K562 (cell line): ENCODE data around the gene ACTN2. TPM values are rescaled to one million over a fixed set of nuclear protein-coding genes. Genes with fewer than 3 reads are reported as not detected.

Experiments
- ATAC-seq: fragments of 200-7000 bp; cut with Tn5 transposase; 3 replicates; pipeline ENCODE4 v1.9.1; 2020; ENCODE audit warnings: moderate library complexity
- BruUV-seq: library from RNA; stranded (reverse); fragments of 400-500 nt; replicated peaks from 2 replicates; lab custom pipeline; 2021; lab: Mats Ljungman, UMichigan
- CTCF ChIA-PET: fragments of 300-600 bp; formaldehyde crosslinking; extraction: SDS; loops from one replicate; lab custom pipeline; 2021; ENCODE audit warnings: low intra/inter-chr PET ratio; lab: Yijun Ruan, JAX
- POLR2A ChIA-PET: fragments of 300-600, 350-650 bp; sonication (Branson Sonifier 250); formaldehyde crosslinking; extraction: SDS; loops from one replicate; lab custom pipeline; 2021; ENCODE audit warnings: antibody characterized with exemption, inconsistent platforms; lab: Yijun Ruan, JAX
- DNase-seq, 4 experiments: peaks; one replicate each; pipeline versions ENCODE4 v3.0.0 to v3.0.0-alpha.2; 2011 to 2018; ENCODE audit warnings: low spot score in 3 of 4, mixed read lengths in 3 of 4; ENCODE audit errors: extremely low read depth in 1 of 4
- FAIRE-seq: peaks from 2 replicates; lab custom pipeline; 2011; peaks lifted over from hg19 to GRCh38; lab: Jason Lieb, UNC
- H2AFZ ChIP-seq: 2 replicates; pipeline ENCODE4 v1.6.0; 2011; ENCODE audit warnings: low read depth, low read length, control low read depth, inconsistent platforms
- H3K27ac ChIP-seq: fragments of 200-600 bp; 3 replicates; pipeline ENCODE4 v1.8.0; 2011; ENCODE audit warnings: low read depth, mild to moderate bottlenecking, control low read depth, inconsistent platforms, low read length, moderate library complexity, mixed read lengths; ENCODE audit errors: extremely low read depth
- H3K27me3 ChIP-seq, 2 experiments: fragments of 300-600 bp in 1 of 2; 2 replicates in 1 of 2; 3 replicates in 1 of 2; pipeline versions ENCODE4 v1.6.0 to v1.8.0; 2011; ENCODE audit warnings: inconsistent platforms in 2 of 2, low read length in 2 of 2, mild to moderate bottlenecking in 1 of 2, mixed read lengths in 1 of 2, moderate library complexity in 1 of 2; ENCODE audit not compliant: control insufficient read depth in 2 of 2, insufficient read depth in 2 of 2
- H3K36me3 ChIP-seq: fragments of 300-600 bp; 3 replicates; pipeline ENCODE4 v1.8.0; 2011; ENCODE audit warnings: mild to moderate bottlenecking, low read length, inconsistent platforms; ENCODE audit not compliant: control insufficient read depth, insufficient read depth
- H3K4me1 ChIP-seq, 2 experiments: fragments of 200-600 bp in 1 of 2; replicated peaks in 1 of 2; 2 replicates in 1 of 2; 3 replicates in 1 of 2; pipeline versions ENCODE4 v1.5.1 to v1.8.0; 2011; ENCODE audit warnings: inconsistent platforms in 2 of 2, low read length in 2 of 2, mild to moderate bottlenecking in 1 of 2, mixed read lengths in 1 of 2, moderate library complexity in 1 of 2; ENCODE audit not compliant: control insufficient read depth in 2 of 2, insufficient read depth in 2 of 2
- H3K4me2 ChIP-seq: 2 replicates; pipeline ENCODE4 v1.6.1; 2011; ENCODE audit warnings: low read length, control low read depth, inconsistent platforms, mixed read lengths; ENCODE audit not compliant: insufficient read depth
- H3K4me3 ChIP-seq: fragments of 200-600 bp; sonication (generic), shearing (Covaris generic); 2 replicates; pipeline ENCODE4 v1.5.1; 2016; ENCODE audit warnings: control low read depth, inconsistent platforms
- H3K79me2 ChIP-seq: fragments of 200-600 bp; 3 replicates; pipeline ENCODE4 v1.8.0; 2011; ENCODE audit warnings: low read length, inconsistent platforms; ENCODE audit not compliant: control insufficient read depth, insufficient read depth
- H3K9ac ChIP-seq, 2 experiments: 2 replicates each; pipeline versions ENCODE4 v1.6.0 to v1.6.1; 2011; ENCODE audit warnings: low read depth in 2 of 2, low read length in 2 of 2, control low read depth in 1 of 2, inconsistent platforms in 1 of 2, mild to moderate bottlenecking in 1 of 2, mixed read lengths in 1 of 2; ENCODE audit not compliant: insufficient read depth in 1 of 2
- H3K9me1 ChIP-seq: one replicate; pipeline ENCODE4 v1.6.0; 2011; ENCODE audit warnings: inconsistent platforms, mild to moderate bottlenecking, low read length, moderate library complexity; ENCODE audit not compliant: control insufficient read depth, insufficient read depth
- H3K9me3 ChIP-seq: replicated peaks from 2 replicates; pipeline ENCODE4 v1.5.1; 2011; ENCODE audit warnings: low read depth, low read length, inconsistent platforms; ENCODE audit not compliant: control insufficient read depth, insufficient read depth
- H4K20me1 ChIP-seq: replicated peaks from 2 replicates; pipeline ENCODE4 v1.6.1; 2011; ENCODE audit warnings: low read length, inconsistent platforms, mixed read lengths; ENCODE audit not compliant: control insufficient read depth, insufficient read depth
- ARID1B ChIP-seq: fragments of 450-650 bp; IDR thresholded peaks from 2 replicates; pipeline ENCODE4 v1.6.1; 2016; ENCODE audit warnings: antibody characterized with exemption, mild to moderate bottlenecking, inconsistent platforms
- BMI1 ChIP-seq: fragments of 150-350 bp; IDR thresholded peaks from 2 replicates; pipeline ENCODE4 v1.6.1; 2014; ENCODE audit warnings: low read length
- CBFA2T2 ChIP-seq: fragments of 450-650 bp; conservative IDR thresholded peaks from 2 replicates; pipeline ENCODE4 v1.6.1; 2017; ENCODE audit warnings: mild to moderate bottlenecking
- CBFA2T3 ChIP-seq: fragments of 450-650 bp; IDR thresholded peaks from 2 replicates; pipeline ENCODE4 v1.6.1; 2017
- CBFB ChIP-seq: sonication (generic); formaldehyde crosslinking; IDR thresholded peaks from 2 replicates; pipeline ENCODE4 v1.4.0; 2020; ENCODE audit warnings: mild to moderate bottlenecking, missing genetic modification reagents
- DPF2 ChIP-seq: fragments of 450-650 bp; IDR thresholded peaks from 2 replicates; pipeline ENCODE4 v1.6.1; 2016
- EHMT2 ChIP-seq: fragments of 450-650 bp; IDR thresholded peaks from 2 replicates; pipeline ENCODE4 v1.6.1; 2018; ENCODE audit warnings: antibody characterized with exemption
- FOSL1 ChIP-seq: fragments of 200-800 bp; sonication (Bioruptor generic); conservative IDR thresholded peaks from 2 replicates; pipeline ENCODE4 v1.6.1; 2016; ENCODE audit warnings: missing genetic modification characterization, missing compliant biosample characterization
- JUND ChIP-seq, 2 experiments: IDR thresholded peaks; 2 replicates in 1 of 2; 3 replicates in 1 of 2; pipeline ENCODE4 v1.6.1; 2011; ENCODE audit warnings: borderline replicate concordance in 2 of 2, low read depth in 2 of 2, low read length in 2 of 2, improper control_type of control experiment in 1 of 2, missing biosample characterization in 1 of 2, missing genetic modification characterization in 1 of 2, missing genetic modification reagents in 1 of 2
- KAT2B ChIP-seq: IDR thresholded peaks from one replicate; pipeline ENCODE4 v1.6.1; 2012; ENCODE audit warnings: low read depth, mild to moderate bottlenecking, control low read depth, inconsistent platforms, low read length, moderate library complexity
- KHSRP ChIP-seq: fragments of 450-650 bp; IDR thresholded peaks from 2 replicates; pipeline ENCODE4 v1.6.1; 2017
- LARP7 ChIP-seq: fragments of 450-650 bp; IDR thresholded peaks from 2 replicates; pipeline ENCODE4 v1.6.1; 2016
- PML ChIP-seq: IDR thresholded peaks from 2 replicates; pipeline ENCODE4 v1.6.1; 2012; ENCODE audit warnings: low read length, inconsistent platforms
- SRSF1 ChIP-seq: fragments of 200-400 bp; formaldehyde crosslinking; IDR thresholded peaks from 2 replicates; pipeline ENCODE4 v1.6.1; 2017; ENCODE audit warnings: mild to moderate bottlenecking, low read depth, low read length, moderate library complexity
- STAT5A ChIP-seq: IDR thresholded peaks from 2 replicates; pipeline ENCODE4 v1.6.1; 2012; ENCODE audit warnings: low read length, inconsistent platforms, borderline replicate concordance
- TAL1 ChIP-seq: fragments of 450-650 bp; IDR thresholded peaks from 2 replicates; pipeline ENCODE4 v1.6.1; 2016; ENCODE audit warnings: mild to moderate bottlenecking
- TEAD1 ChIP-seq, 2 experiments: fragments of 450-650 bp in 1 of 2; sonication (generic) in 1 of 2; formaldehyde crosslinking; IDR thresholded peaks; 2 replicates each; pipeline versions ENCODE4 v1.4.0 to v1.8.0; 2020 to 2022; ENCODE audit warnings: mild to moderate bottlenecking in 2 of 2, missing genetic modification reagents in 1 of 2
- TEAD4 ChIP-seq, 2 experiments: sonication (generic) in 1 of 2; formaldehyde crosslinking in 1 of 2; IDR thresholded peaks; 2 replicates each; pipeline versions ENCODE4 v1.6.1 to v1.8.0; 2012 to 2022; ENCODE audit warnings: borderline replicate concordance in 1 of 2, inconsistent platforms in 1 of 2, low read length in 1 of 2, mild to moderate bottlenecking in 1 of 2, missing genetic modification reagents in 1 of 2
- YBX1 ChIP-seq: fragments of 450-650 bp; IDR thresholded peaks from 2 replicates; pipeline ENCODE4 v1.7.1; 2016; ENCODE audit warnings: mild to moderate bottlenecking
- ZNF146 ChIP-seq: IDR thresholded peaks from one replicate; pipeline ENCODE4 v1.6.1; 2018; ENCODE audit warnings: missing compliant biosample characterization; ENCODE audit not compliant: unreplicated experiment
- ZNF316 ChIP-seq: fragments of 450-650 bp; IDR thresholded peaks from 2 replicates; pipeline ENCODE4 v1.6.1; 2016
- ZNF583 ChIP-seq: fragments of 250-450 bp; sonication (Bioruptor Pico); IDR thresholded peaks from 2 replicates; pipeline ENCODE4 v1.4.0; 2020
- WGBS: fragments of 100-300 bp; shearing (Covaris generic); methylation state at CpG from one replicate; pipeline ENCODE4 v1.1.6; 2016; ENCODE audit warnings: low coverage, mixed read lengths; ENCODE audit not compliant: insufficient coverage; ENCODE audit errors: missing lambda C conversion rate; 5-methylcytosine and 5-hydroxymethylcytosine counted together
- in situ Hi-C: fragments of 300-500 bp; cut with MboI; formaldehyde crosslinking; loops from 4 replicates; pipeline ENCODE4 v1.15.0; 2018; ENCODE audit warnings: inconsistent platforms, mixed read lengths
- intact Hi-C: fragments of 100-400 bp; cut with micrococcal nuclease; formaldehyde crosslinking; loops from 2 replicates; pipeline ENCODE4 v1.14.2; 2022
- polyA plus RNA-seq, 8 experiments: library from polyadenylated mRNA; depleted of rRNA in 4 of 8; stranded (reverse) in 5 of 8; unstranded in 3 of 8; fragments of >200 nt; fragmentation: Nextera tagmentation in 2 of 8; fragmentation: Illumina TruSeq in 1 of 8; extraction: Ambion mirVana in 2 of 8; extraction: Trizol in 1 of 8; gene quantifications; 2 replicates each; pipeline versions ENCODE4 v1.2.1 to v1.2.3, GENCODE V29; 2011 to 2014; ENCODE audit warnings: inconsistent platforms in 1 of 8, missing spikeins in 1 of 8
- total RNA-seq, 7 experiments: library from RNA; depleted of rRNA in 6 of 7; stranded (reverse); fragments of >200 nt in 6 of 7; fragmentation: Illumina TruSeq in 2 of 7; extraction: Trizol in 2 of 7; gene quantifications; 2 replicates each; pipeline versions ENCODE4 v1.2.1 to v1.2.3, GENCODE V29; 2011 to 2021; ENCODE audit warnings: low replicate concordance in 1 of 7
- TF ChIP-seq, protein P1 (sequence below): IDR thresholded peaks from 3 replicates; pipeline ENCODE4 v1.6.1; 2011; ENCODE audit warnings: borderline replicate concordance, mild to moderate bottlenecking; ENCODE audit not compliant: insufficient read length, insufficient read depth

ACTN2 gene
- total and polyA plus RNA-seq, 9 of the 15 experiments (the other 6 are each of a cell fraction or from before 2014, with no cell fraction given), result 0.18 to 0.94 (median 0.42) TPM

GRCh38 chr1:236741753-236742152 is 55.5 kb downstream of the ACTN2 start (continued):
- TF ChIP-seq YBX1 (no peak), KHSRP (no peak)

- intact Hi-C loops, result no loop called here
- ATAC-seq (no peak), FAIRE-seq (no peak), DNase-seq (no peak)
- no peaks in the 10 kb centered on the region for H4K20me1 ChIP-seq
- H3K9me3 ChIP-seq, result no peaks in the 10 kb centered on the region
- peaks cover 18 to 38% of the 10 kb centered on the region in 2 experiments for H3K27me3 ChIP-seq
- no peak overlapping the region for H3K27ac ChIP-seq
- no peaks in the 10 kb centered on the region for H3K9me1 ChIP-seq
- H3K4me1 ChIP-seq, result peaks cover 0 to 4% of the 10 kb centered on the region in 2 experiments; a peak in 3 of 5 replicates
- no peak overlapping the region for H3K4me3 ChIP-seq
- H2AFZ ChIP-seq, result no peak overlapping the region
- TF ChIP-seq EHMT2 (no peak), TEAD4 (IDR thresholded peaks at IDR 0.05; ENCODE audit: low read length) (peak; percentile 72), TEAD4 (CRISPR knock-in tag; IDR thresholded peaks at IDR 0.05; ENCODE audit: borderline replicate concordance) (no peak), PML (peak; percentile 42; the same call in 1 of the 2 replicates), SRSF1 (no peak), ZNF583 (CRISPR knock-in tag) (no peak), DPF2 (0 out of 2 replicates have a peak, but pooled peaks have one; percentile 29), STAT5A (0 out of 2 replicates have a peak, but pooled peaks have one; percentile 24), KAT2B (no peak), ZNF316 (no peak), TAL1 (peak; percentile 47), CBFA2T3 (peak; percentile 65), TEAD1 (CRISPR knock-in tag; IDR thresholded peaks at IDR 0.05) (no peak), LARP7 (no peak), ZNF146 (no peak), ARID1B (peak; percentile 52; the same call in 1 of the 2 replicates), CBFA2T2 (peak; percentile 50; the same call in 1 of the 2 replicates), FOSL1 (tag) (peak; percentile 80), JUND (IDR thresholded peaks at IDR 0.05; ENCODE audit: borderline replicate concordance, low read depth, low read length) (no peak), JUND (tag; IDR thresholded peaks at IDR 0.05; ENCODE audit: borderline replicate concordance, low read depth, low read length) (0 out of 3 replicates have a peak, but pooled peaks have one; percentile 15), CBFB (CRISPR knock-in tag) (no peak), BMI1 (no peak)
- TF ChIP-seq, protein P1, sequence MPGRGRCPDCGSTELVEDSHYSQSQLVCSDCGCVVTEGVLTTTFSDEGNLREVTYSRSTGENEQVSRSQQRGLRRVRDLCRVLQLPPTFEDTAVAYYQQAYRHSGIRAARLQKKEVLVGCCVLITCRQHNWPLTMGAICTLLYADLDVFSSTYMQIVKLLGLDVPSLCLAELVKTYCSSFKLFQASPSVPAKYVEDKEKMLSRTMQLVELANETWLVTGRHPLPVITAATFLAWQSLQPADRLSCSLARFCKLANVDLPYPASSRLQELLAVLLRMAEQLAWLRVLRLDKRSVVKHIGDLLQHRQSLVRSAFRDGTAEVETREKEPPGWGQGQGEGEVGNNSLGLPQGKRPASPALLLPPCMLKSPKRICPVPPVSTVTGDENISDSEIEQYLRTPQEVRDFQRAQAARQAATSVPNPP, result no peak
- POLR2A ChIA-PET, result no interaction called here
- no peak overlapping the region for H3K9ac ChIP-seq
- BruUV-seq, result no TSS peak
- no peaks in the 10 kb centered on the region for H3K36me3 ChIP-seq
- H3K4me2 ChIP-seq, result no peak overlapping the region; the same call in 1 of the 2 replicates
- WGBS, result 11% methylated on average over 10 of the region's 10 CpGs
- CTCF ChIA-PET, result no interaction called here
- no peaks in the 10 kb centered on the region for H3K79me2 ChIP-seq
- in situ Hi-C loops, result loop anchor here (25.0 kb wide), 2 partner anchors 645 to 820 kb away; no protein-coding TSS in a partner anchor
These were observed 56.3 kb downstream of the ACTN2 start for GRCh38 chr1:236742421-236743160.
